ENCODE results near the gene AMOTL1. TPM values are rescaled to one million over a fixed set of nuclear protein-coding genes. Genes with fewer than 3 reads are reported as not detected.

AMOTL1 gene
- polyA plus RNA-seq, 1 donor from 2014 or later = 10.7 TPM

DNA sequence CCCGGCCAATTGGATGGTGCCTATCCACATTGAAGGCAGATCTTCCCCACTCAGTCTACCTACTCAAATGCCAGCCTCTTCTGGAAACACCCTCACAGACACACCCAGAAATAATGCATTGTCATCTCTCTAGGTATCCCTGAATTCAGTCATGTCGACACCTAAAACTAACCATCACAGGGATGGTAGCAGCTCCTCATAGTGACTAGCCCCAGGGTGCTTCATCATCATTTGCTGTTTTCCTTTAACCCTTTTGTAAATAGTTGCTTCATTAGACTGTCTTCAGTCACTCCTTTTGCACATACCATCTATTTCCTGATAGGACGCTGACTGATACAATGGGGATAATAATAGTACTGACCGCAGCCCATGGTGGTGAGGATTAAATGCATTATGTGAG lies 18.8 kb upstream of the AMOTL1 start:
- Histone ChIP-seq H3K36me3 (ENCODE audit: insufficient read depth, low read length) (no peaks in the 10 kb centered on the region), H3K9me3 (ENCODE audit: low read length) (no peaks in the 10 kb centered on the region), H3K27ac (ENCODE audit: low read length) (no peak overlapping the region), H3K4me2 (ENCODE audit: low read length) (no peak overlapping the region), H3K4me3 (ENCODE audit: low read length) (no peak overlapping the region), H3F3A (ENCODE audit: insufficient read depth, low read length, poor library complexity, severe bottlenecking) (no peaks in the 10 kb centered on the region), H3K79me2 (replicated peaks; ENCODE audit: insufficient read depth, low read length) (no peaks in the 10 kb centered on the region), H2AFZ (ENCODE audit: low read depth, low read length) (no peak overlapping the region), H3K27me3 (ENCODE audit: insufficient read depth, low read depth, low read length) (no peaks in the 10 kb centered on the region), H3K9ac (ENCODE audit: low read length) (no peak overlapping the region), H3K9me2 (ENCODE audit: insufficient read depth, low read length) (no peaks in the 10 kb centered on the region), H4K20me1 (ENCODE audit: insufficient read depth) (no peaks in the 10 kb centered on the region)
- no peak for TF ChIP-seq RAD21 (conservative IDR thresholded peaks at IDR 0.05)
- no peak for TF ChIP-seq MXI1 (conservative IDR thresholded peaks at IDR 0.05; ENCODE audit: poor library complexity, severe bottlenecking)
- no peak for TF ChIP-seq TAF1 (IDR thresholded peaks at IDR 0.05; ENCODE audit: low read depth)
- no peak for TF ChIP-seq CTCF (IDR thresholded peaks at IDR 0.05; ENCODE audit: poor library complexity, severe bottlenecking)
- TF ChIP-seq, protein P1, sequence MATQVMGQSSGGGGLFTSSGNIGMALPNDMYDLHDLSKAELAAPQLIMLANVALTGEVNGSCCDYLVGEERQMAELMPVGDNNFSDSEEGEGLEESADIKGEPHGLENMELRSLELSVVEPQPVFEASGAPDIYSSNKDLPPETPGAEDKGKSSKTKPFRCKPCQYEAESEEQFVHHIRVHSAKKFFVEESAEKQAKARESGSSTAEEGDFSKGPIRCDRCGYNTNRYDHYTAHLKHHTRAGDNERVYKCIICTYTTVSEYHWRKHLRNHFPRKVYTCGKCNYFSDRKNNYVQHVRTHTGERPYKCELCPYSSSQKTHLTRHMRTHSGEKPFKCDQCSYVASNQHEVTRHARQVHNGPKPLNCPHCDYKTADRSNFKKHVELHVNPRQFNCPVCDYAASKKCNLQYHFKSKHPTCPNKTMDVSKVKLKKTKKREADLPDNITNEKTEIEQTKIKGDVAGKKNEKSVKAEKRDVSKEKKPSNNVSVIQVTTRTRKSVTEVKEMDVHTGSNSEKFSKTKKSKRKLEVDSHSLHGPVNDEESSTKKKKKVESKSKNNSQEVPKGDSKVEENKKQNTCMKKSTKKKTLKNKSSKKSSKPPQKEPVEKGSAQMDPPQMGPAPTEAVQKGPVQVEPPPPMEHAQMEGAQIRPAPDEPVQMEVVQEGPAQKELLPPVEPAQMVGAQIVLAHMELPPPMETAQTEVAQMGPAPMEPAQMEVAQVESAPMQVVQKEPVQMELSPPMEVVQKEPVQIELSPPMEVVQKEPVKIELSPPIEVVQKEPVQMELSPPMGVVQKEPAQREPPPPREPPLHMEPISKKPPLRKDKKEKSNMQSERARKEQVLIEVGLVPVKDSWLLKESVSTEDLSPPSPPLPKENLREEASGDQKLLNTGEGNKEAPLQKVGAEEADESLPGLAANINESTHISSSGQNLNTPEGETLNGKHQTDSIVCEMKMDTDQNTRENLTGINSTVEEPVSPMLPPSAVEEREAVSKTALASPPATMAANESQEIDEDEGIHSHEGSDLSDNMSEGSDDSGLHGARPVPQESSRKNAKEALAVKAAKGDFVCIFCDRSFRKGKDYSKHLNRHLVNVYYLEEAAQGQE (IDR thresholded peaks at IDR 0.05; ENCODE audit: borderline replicate concordance) = no peak

DNA sequence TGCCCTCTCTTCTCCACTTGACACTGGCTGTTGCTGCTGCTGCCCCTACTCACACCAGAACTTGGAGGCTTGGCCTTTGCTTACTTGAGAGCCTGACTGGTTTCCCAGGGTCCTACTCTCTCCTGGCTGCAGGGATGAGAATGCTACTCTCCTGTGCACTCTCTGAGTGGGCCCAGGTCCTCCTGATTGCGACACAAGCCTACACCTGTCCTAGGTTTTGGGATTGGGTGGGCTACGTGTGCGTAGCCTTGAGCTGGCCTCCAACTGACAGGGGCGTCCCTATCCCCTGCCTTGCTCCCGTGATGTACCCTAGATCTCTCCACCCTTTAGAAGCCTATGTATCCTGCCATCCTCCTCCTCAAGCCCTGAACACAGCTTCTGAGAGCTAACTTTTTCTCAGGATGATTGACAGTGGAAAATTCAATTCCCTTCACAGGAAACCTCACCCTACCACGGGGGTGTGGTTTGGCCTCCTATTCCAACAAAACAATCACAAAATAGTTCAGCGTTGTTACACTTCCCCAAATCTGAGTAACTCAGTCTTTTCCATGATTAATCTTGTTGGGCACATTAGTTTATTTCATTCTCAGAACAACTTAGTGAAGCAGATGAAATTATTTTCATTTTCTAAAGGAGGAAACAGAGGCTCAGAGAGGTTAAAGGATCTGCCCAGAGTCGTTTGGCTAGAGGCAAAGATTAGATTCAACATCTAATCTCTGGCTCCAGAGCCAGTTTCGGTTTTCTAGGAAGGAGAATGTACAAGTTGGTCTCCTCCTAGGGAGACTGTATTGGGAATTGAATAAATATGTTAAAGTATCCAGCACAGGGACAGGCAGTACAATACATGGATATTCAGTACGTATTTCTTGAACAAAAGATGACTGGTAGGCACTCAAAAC lies 17.6 kb upstream of the AMOTL1 start:
- Histone ChIP-seq H3K27me3 (ENCODE audit: insufficient read depth, low read depth, low read length) (no peaks in the 10 kb centered on the region), H3K36me3 (ENCODE audit: insufficient read depth, low read length) (no peaks in the 10 kb centered on the region), H3K4me3 (ENCODE audit: low read length) (no peak overlapping the region), H3F3A (ENCODE audit: insufficient read depth, low read length, poor library complexity, severe bottlenecking) (no peaks in the 10 kb centered on the region), H3K27ac (ENCODE audit: low read length) (no peak overlapping the region), H4K20me1 (ENCODE audit: insufficient read depth) (no peaks in the 10 kb centered on the region), H3K9ac (ENCODE audit: low read length) (no peak overlapping the region), H2AFZ (ENCODE audit: low read depth, low read length) (no peak overlapping the region), H3K79me2 (replicated peaks; ENCODE audit: insufficient read depth, low read length) (no peaks in the 10 kb centered on the region), H3K9me3 (ENCODE audit: low read length) (no peaks in the 10 kb centered on the region), H3K9me2 (ENCODE audit: insufficient read depth, low read length) (no peaks in the 10 kb centered on the region), H3K4me2 (ENCODE audit: low read length) (no peak overlapping the region)
- TF ChIP-seq EP300 (conservative IDR thresholded peaks at IDR 0.05; ENCODE audit: poor library complexity, severe bottlenecking) (no peak), MXI1 (conservative IDR thresholded peaks at IDR 0.05; ENCODE audit: poor library complexity, severe bottlenecking) (no peak), RAD21 (conservative IDR thresholded peaks at IDR 0.05) (no peak), POLR2AphosphoS5 (IDR thresholded peaks at IDR 0.05) (no peak), SMC3 (conservative IDR thresholded peaks at IDR 0.05; ENCODE audit: poor library complexity) (no peak), EZH2 (IDR thresholded peaks at IDR 0.05; ENCODE audit: borderline replicate concordance, insufficient read depth, low read length, poor library complexity, severe bottlenecking) (no peak), CTCF (IDR thresholded peaks at IDR 0.05; ENCODE audit: poor library complexity, severe bottlenecking) (no peak), TAF1 (IDR thresholded peaks at IDR 0.05; ENCODE audit: low read depth) (no peak)
- TF ChIP-seq, protein P1 (IDR thresholded peaks at IDR 0.05; ENCODE audit: borderline replicate concordance) = no peak
